Caco-2 (cell line): ENCODE data around the gene RASL11B. TPM values are rescaled to one million over a fixed set of nuclear protein-coding genes. Genes with fewer than 3 reads are reported as not detected.

Experiments
- BruUV-seq: library from RNA; stranded (reverse); fragments of 400-500 nt; replicated peaks from 2 replicates; lab custom pipeline; 2021; lab: Mats Ljungman, UMichigan
- CTCF ChIA-PET: fragments of 300-600 bp; sonication (Branson Sonifier 250); formaldehyde crosslinking; loops from one replicate; lab custom pipeline; 2022; ENCODE audit warnings: antibody characterized with exemption; lab: Charles Lee
- POLR2A ChIA-PET: fragments of 300-600 bp; sonication (Branson Sonifier 250); formaldehyde crosslinking; loops from one replicate; lab custom pipeline; 2022; ENCODE audit warnings: antibody characterized with exemption; lab: Charles Lee
- DNase-seq, 2 experiments: peaks; one replicate each; pipeline versions ENCODE4 v3.0.0 to v3.0.0-alpha.2; 2020 to 2022
- H3K27me3 ChIP-seq: replicated peaks from 2 replicates; pipeline ENCODE4 v1.6.0; 2011; ENCODE audit warnings: low read length; ENCODE audit not compliant: control insufficient read depth, insufficient read depth
- H3K36me3 ChIP-seq: 2 replicates; pipeline ENCODE4 v1.5.1; 2011; ENCODE audit warnings: low read length; ENCODE audit not compliant: control insufficient read depth, insufficient read depth
- H3K4me1 ChIP-seq: fragments of 250-450 bp; sonication (Bioruptor Pico); 2 replicates; pipeline ENCODE4 v1.5.1; 2020; ENCODE audit warnings: mild to moderate bottlenecking
- H3K4me3 ChIP-seq: 2 replicates; pipeline ENCODE4 v1.5.1; 2011; ENCODE audit warnings: low read depth, mild to moderate bottlenecking, control low read depth, low read length
- H3K9me3 ChIP-seq: fragments of 250-450 bp; sonication (Bioruptor Pico); 2 replicates; pipeline ENCODE4 v1.5.1; 2020; ENCODE audit warnings: mild to moderate bottlenecking, moderate library complexity
- H3K27ac Mint-ChIP-seq: one replicate; pipeline ENCODE4 v1.8.0; 2022; ENCODE audit warnings: mixed read lengths; ENCODE audit not compliant: unreplicated experiment
- H3K27me3 Mint-ChIP-seq: one replicate; pipeline ENCODE4 v1.8.0; 2022; ENCODE audit warnings: mixed read lengths; ENCODE audit not compliant: insufficient read depth, unreplicated experiment
- H3K36me3 Mint-ChIP-seq: one replicate; pipeline ENCODE4 v1.8.0; 2022; ENCODE audit warnings: mild to moderate bottlenecking, mixed read lengths; ENCODE audit not compliant: insufficient read depth, unreplicated experiment
- H3K4me1 Mint-ChIP-seq: one replicate; pipeline ENCODE4 v1.8.0; 2022; ENCODE audit warnings: low read depth, mixed read lengths; ENCODE audit not compliant: unreplicated experiment
- H3K4me3 Mint-ChIP-seq: one replicate; pipeline ENCODE4 v1.8.0; 2022; ENCODE audit warnings: mild to moderate bottlenecking, moderate library complexity, mixed read lengths; ENCODE audit not compliant: unreplicated experiment
- H3K9me3 Mint-ChIP-seq: one replicate; pipeline ENCODE4 v1.8.0; 2022; ENCODE audit warnings: mixed read lengths; ENCODE audit not compliant: unreplicated experiment
- CTCF ChIP-seq, 2 experiments: fragments of 200-600 bp in 1 of 2; IDR thresholded peaks; 1 replicate in 1 of 2; 2 replicates in 1 of 2; pipeline versions ENCODE4 v1.5.1 to v1.8.0; 2011 to 2022; ENCODE audit warnings: antibody characterized with exemption in 1 of 2, control low read depth in 1 of 2, inconsistent platforms in 1 of 2, low read depth in 1 of 2, low read length in 1 of 2, mild to moderate bottlenecking in 1 of 2, moderate library complexity in 1 of 2; ENCODE audit not compliant: insufficient read depth in 1 of 2, severe bottlenecking in 1 of 2, unreplicated experiment in 1 of 2
- intact Hi-C: fragments of 100-400 bp; cut with micrococcal nuclease; formaldehyde crosslinking; loops from one replicate; pipeline ENCODE4 v1.10.0; 2022; ENCODE audit not compliant: unreplicated experiment
- total RNA-seq: library from RNA; stranded (reverse); gene quantifications from 2 replicates; pipeline ENCODE4 v1.2.3, GENCODE V29; 2022

Gene RASL11B
- total RNA-seq, 1 experiment from 2014 or later = 23.3 TPM

DNA sequence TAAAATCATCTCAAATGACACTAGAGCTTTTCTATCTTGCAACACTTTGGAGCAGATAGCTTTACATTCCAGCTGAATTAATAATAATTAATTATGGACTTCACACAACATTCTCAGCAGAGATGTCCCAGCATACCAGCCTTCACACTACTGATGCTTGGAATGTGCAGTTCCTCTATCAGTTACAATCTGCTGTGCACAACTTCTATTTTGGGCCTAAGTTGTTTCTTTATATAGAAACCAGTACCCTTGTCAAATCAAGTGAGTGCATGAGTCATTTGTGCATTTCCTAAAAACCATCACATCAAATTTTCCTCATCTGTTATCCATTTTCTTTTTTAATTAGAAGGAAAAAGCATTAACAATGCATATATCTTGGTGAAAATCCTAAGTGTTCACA lies 8.8 kb upstream of the RASL11B start:
- Histone ChIP-seq H3K4me1 (peaks cover 36% of the 10 kb centered on the region), H3K27me3 (no peaks in the 10 kb centered on the region), H3K36me3 (no peaks in the 10 kb centered on the region), H3K9me3 (peaks cover 13% of the 10 kb centered on the region), H3K4me3 (no peak overlapping the region)
- Mint-ChIP-seq H3K4me1 (peaks cover 25% of the 10 kb centered on the region), H3K27ac (no peak overlapping the region), H3K36me3 (no peaks in the 10 kb centered on the region), H3K4me3 (no peak overlapping the region), H3K27me3 (no peaks in the 10 kb centered on the region), H3K9me3 (peaks cover 10% of the 10 kb centered on the region)
- DNase-seq = no peak
- POLR2A ChIA-PET = interaction anchor here (0.8 kb wide), 1 partner anchor 10 kb away, joined by 3 read pairs; no protein-coding TSS in a partner anchor
- no TSS peak for BruUV-seq
- CTCF ChIA-PET = no interaction called here
- intact Hi-C loops = no loop called here
- no peak for TF ChIP-seq CTCF (IDR thresholded peaks at IDR 0.05; ENCODE audit: insufficient read depth in 1 of 2, low read depth in 1 of 2, low read length in 1 of 2, severe bottlenecking in 1 of 2, unreplicated experiment in 1 of 2)

GRCh38 chr4:52856801-52857200 lies 5.3 kb upstream of the RASL11B start:
- Mint-ChIP-seq H3K9me3 (peaks cover 22% of the 10 kb centered on the region), H3K4me3 (no peak overlapping the region), H3K4me1 (peaks cover 9% of the 10 kb centered on the region), H3K27me3 (no peaks in the 10 kb centered on the region), H3K27ac (no peak overlapping the region), H3K36me3 (no peaks in the 10 kb centered on the region)
- intact Hi-C loops = no loop called here
- ChIA-PET CTCF (no interaction called here), POLR2A (no interaction called here)
- Histone ChIP-seq H3K4me1 (peaks cover 20% of the 10 kb centered on the region), H3K36me3 (no peaks in the 10 kb centered on the region), H3K27me3 (no peaks in the 10 kb centered on the region), H3K4me3 (no peak overlapping the region), H3K9me3 (peaks cover 14% of the 10 kb centered on the region)
- no peak for DNase-seq
- no TSS peak for BruUV-seq
- TF ChIP-seq CTCF (IDR thresholded peaks at IDR 0.05; ENCODE audit: insufficient read depth in 1 of 2, low read depth in 1 of 2, low read length in 1 of 2, severe bottlenecking in 1 of 2, unreplicated experiment in 1 of 2) = no peak

- H3K4me3 ChIP-seq = no peak overlapping the region
- no TSS peak for BruUV-seq
- DNase-seq = no peak
- H3K36me3 ChIP-seq = no peaks in the 10 kb centered on the region; the same call in 1 of the 2 replicates
- no peak for TF ChIP-seq CTCF (IDR thresholded peaks at IDR 0.05; ENCODE audit: insufficient read depth in 1 of 2, low read depth in 1 of 2, low read length in 1 of 2, severe bottlenecking in 1 of 2, unreplicated experiment in 1 of 2)
- POLR2A ChIA-PET = no interaction called here
- Mint-ChIP-seq H3K4me3 (peak overlapping the region; percentile 86), H3K4me1 (no peaks in the 10 kb centered on the region), H3K9me3 (peaks cover 22% of the 10 kb centered on the region), H3K27ac (no peak overlapping the region), H3K27me3 (no peaks in the 10 kb centered on the region), H3K36me3 (peaks cover 29% of the 10 kb centered on the region)
- CTCF ChIA-PET = no interaction called here
- H3K4me1 ChIP-seq = peaks cover 20% of the 10 kb centered on the region
- no peaks in the 10 kb centered on the region for H3K27me3 ChIP-seq
- intact Hi-C loops = loop anchor here (5.0 to 10.0 kb wide), 4 partner anchors 52 to 108 kb away; partner anchors contain the start of gene ERVMER34-1
- peaks cover 14% of the 10 kb centered on the region for H3K9me3 ChIP-seq
These were observed 1.8 kb upstream of the RASL11B start for GRCh38 chr4:52860361-52860760.
